NCI-H1436 (cell line): ENCODE data around the gene RGS1.

Experiments
- DNase-seq: peaks from one replicate; lab custom pipeline; 2025; lab: John Stamatoyannopoulos, UW

RGS1 gene

DNA sequence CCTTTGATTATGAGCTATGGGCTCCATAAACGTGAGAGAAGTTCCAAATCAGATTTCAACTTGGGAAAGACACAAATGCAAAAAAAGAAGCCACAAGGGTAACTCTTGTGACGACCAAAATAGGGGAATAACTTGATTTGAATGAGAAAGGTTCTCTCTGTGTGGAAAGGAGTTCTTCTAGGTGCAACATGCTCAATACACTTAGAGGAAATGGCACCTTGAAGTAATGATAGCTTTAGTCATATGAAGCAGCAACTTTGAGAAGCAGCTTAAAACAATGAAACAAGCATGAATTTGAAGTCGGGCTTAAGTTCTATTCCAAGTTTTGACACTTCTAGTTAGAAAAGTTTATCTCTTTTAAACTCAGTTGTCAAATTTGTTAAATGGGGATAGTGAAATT, 21.8 kb upstream of the RGS1 start:
- no peak for DNase-seq

DNA sequence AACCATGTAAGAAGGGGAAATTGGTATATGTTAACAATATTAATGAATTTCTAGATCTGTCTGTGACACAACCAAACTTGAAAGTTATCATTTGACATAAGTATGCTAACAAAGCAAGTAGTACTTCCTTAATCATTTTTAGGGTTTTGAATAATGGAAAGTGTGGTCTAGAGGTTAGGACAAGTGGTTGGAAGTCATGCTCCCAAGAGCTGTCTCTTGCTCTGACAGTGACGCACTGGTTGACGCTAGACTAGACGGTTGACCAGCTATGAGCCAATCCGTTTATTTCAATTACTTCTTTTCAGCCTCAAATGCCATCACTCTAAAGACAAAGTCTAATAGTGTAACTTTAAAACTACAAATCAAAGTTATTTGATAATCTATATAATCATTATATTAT, 20.7 kb upstream of the RGS1 start:
- DNase-seq = no peak

DNA sequence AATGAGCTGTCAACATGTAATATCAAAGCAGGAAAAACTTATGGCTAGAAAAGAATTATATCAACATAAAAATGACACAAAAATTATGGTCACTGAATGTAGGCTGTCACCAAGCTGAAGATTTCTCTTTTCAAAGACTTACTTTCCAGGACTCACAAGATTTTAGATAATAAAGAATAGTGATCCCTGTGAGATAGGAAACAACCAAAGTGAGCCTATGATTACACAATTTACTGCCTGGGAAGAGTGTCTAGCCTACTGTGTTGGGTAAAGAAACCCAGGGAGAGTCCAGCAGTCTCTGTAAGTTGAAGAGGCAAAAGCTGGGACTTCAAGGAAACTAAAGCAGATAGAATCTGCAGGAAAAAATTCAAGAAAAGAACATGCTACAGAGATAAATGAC, 20.2 kb upstream of the RGS1 start:
- DNase-seq = no peak

- no peak for DNase-seq
Observed at GRCh38 chr1:192557841-192558595, 17.6 kb upstream of the RGS1 start.

- DNase-seq = no peak
Observed at GRCh38 chr1:192559115-192560006, 16.2 kb upstream of the RGS1 start.

DNA sequence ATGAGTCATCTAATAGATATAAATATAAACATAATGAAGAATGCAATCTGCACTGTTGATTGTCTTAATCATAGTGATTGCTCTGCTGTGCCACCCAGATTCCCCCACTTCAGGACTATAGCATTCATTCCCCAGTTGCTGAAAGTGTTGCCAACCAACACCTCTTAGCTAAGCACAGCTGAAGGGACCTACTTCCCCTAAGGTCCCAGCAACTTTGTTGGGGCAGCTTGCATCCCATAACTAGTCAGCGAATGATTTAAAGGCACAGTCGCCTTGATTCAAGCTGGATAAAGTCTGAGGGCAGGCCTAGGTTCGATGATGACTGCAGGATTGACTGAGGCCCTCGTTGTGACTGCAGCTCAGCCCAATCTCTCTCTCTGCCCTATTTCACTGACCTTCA, 14.3 kb upstream of the RGS1 start:
- no peak for DNase-seq

DNA sequence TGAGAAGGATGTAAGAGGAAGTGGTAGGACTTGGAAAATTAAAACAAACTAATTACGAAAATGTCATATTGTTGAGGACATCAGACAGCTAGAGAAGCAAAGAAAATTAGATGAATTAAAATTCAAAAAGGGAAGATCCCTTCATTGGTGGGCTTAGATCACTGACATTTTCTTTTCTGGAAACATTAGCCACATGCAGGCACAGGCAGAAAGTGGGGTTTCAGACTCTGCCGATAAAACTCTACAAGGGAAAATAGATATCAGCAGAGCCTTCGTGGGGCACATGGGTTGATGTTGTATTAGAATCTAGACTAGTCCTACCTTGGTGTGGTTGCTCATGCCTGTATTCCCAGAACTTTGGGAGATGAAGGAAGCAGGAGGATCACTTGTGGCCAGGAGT, 12.4 kb upstream of the RGS1 start:
- no peak for DNase-seq

- no peak for DNase-seq
Observed at GRCh38 chr1:192564099-192564498, 11.5 kb upstream of the RGS1 start.

- DNase-seq = no peak
Observed at GRCh38 chr1:192565946-192566345, 9.6 kb upstream of the RGS1 start.

DNA sequence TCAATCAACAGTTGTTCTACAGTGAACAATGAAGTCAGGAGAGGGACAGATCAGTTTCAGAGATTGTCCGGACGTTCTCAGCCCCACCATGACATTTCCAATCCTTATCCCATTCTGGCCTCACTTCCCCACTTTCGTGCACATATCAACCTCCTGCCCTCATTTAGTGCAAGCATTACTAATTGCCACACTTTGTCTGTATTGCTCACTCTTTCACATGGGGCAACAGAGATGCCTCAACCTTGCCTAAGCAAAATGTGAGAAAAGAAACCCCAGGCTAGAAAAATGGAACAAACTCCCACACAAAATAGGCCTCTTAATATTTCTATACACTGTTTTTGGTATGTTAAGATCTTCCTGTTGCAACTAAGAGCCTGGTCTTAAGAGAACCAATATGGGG, 8.9 kb upstream of the RGS1 start:
- DNase-seq = no peak

- DNase-seq = no peak
Observed at GRCh38 chr1:192568063-192568462, 7.5 kb upstream of the RGS1 start.

DNA sequence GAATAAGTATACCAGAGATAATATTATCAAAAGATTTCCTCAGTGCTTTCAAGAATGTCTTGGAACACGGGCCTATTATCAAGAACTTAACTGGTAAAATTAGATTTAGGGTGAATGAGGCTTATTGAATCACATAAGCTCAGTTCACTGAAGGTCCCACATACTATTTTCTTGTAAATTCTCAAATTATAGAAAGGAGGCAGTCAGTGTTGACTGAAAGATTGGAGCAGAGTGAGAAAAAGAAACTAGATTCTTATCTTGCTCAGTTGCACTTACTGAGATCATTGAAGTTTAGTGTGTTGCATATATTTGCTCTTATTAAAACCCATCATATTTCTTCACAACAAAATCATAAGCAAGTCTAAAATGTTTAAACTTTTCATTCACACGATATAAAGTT, 3.9 kb upstream of the RGS1 start:
- no peak for DNase-seq

DNA sequence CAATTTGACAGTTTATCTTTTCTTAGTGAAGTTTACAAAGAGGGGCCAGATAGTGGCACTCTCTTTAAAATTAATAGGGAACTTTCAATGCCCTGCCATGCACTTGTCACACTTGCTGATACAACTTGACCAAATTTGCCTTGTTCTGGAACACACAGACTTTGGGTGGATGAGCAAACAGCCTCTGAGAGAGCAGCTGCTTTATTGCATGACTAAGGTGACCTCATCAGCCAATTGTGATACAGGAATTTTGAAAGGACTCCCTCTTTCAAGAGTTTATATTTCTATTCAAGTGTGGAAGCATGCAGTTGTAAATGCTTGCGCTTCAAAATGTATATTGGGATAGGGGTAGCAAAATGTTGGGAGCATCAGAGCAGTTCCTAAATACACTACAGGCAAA, 2.1 kb upstream of the RGS1 start:
- DNase-seq = no peak

GRCh38 chr1:192574073-192574472, 1.5 kb upstream of the RGS1 start:
- no peak for DNase-seq

DNA sequence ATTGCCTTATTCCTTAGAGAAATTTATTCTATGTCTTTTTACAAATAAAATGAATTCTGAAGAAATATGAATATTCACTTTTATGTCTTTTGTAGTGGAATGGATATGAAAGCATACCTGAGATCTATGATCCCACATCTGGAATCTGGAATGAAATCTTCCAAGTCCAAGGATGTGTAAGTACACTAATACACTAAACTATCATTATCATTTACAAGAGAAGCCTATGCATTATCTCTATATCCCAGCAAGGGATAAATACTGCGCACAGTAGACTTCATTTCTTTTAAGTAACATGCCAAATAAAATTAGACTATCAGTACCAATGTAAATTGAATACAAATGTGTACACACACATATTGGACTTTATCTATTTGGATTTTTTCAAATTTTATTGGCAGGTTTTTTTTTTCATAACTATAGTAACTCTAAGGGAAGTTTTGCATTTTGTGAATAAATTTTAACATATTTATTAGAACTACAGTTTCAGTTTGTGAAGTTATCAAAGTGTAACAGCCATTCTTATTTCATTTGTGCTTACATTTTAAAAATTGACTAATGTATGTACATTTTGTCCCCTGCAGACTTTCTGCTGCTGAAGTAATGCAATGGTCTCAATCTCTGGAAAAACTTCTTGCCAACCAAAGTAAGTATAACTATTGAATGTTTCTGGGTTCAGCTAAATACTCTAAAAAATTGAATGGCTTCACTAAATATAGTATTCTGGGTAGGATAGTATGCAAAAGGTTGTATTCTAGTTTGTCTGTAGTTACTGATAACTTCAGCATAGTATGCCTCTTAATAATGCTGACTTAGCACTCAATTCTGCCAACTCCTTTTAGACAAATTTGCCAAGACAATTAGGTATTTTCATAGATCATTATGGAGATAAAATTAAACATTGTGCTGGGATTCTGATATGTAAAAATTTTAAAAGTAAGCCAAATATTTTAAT, 894 bp downstream of the RGS1 start:
- DNase-seq = no peak

DNA sequence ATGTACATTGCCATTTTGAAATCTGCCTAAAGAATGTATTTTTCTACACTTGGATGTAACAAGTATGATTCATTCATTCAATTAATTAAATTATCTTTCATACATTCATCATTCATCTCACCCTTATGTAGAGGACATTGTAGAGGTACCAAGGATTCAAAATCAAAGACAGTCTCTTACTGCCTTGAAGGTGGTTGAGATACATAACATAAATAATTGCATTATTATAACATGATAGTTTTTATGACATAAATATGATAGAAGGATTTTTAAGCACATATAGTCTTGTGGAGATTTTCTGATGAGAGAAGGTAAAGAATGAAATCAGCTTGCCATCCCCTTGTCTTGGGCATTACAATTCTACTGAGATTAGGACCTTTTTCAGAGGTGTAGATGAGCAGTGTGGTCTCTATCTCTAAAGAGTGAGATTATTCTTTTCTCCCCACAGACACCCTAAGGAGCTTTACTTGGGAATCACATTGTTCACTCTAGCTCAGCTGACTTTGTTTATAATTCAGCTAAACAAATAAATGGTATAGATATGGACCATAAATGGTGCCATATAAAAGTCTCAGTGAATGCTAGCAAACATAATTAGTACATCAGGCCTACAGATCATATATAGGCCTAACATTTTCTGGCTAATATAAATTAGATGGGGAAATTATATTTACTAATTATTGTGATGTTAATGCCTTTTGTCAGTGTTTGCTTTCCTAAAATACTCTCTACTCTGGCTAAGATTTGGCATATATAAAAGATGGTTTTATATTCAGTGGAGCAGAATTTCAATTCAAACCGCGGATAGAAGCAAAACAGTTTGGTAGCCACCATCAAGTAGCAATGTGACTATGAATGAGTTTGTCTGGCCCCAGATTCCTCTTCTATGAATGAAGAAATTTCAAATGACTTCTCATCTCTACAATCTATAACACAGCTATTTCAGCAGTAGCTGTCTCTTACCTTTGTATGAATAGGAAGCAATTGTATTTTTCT, 1.9 kb downstream of the RGS1 start:
- no peak for DNase-seq

GRCh38 chr1:192578144-192578909, 2.8 kb downstream of the RGS1 start:
- DNase-seq = no peak

GRCh38 chr1:192579010-192579738, 3.6 kb downstream of the RGS1 start:
- DNase-seq = no peak

DNA sequence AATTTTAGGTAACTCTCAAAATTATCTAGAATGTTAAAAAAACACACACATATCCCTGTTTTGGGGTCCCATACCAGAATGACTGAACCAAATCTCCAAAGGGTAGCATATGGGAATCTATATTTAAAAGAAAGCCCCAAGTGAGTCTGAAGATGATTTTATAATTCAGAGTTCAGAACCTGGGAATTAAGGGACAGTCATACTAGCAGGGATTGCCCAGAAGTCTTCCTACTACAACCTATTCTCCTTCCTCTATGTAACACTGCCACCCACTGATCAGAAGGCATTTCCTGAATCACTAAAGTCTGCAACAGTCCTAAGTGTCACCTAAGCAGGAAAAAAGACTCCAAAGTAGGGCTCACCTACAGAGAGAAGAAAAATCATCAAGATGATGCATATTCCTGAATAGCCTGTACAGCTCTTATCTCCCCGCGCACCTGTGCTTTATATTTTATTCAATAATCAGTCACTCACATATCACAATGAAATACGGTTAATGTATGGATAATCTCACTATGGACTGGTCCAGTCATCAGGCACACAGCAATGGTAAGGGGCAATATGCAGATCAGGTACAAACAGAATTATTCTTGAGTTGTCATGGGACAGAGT, 4.9 kb downstream of the RGS1 start:
- no peak for DNase-seq
